BJ (cell line): Measurements from ENCODE around the gene TNFRSF8. TPM values are rescaled to one million over a fixed set of nuclear protein-coding genes. Genes with fewer than 3 reads are reported as not detected.

ENCODE experiments used
- CTCF ChIA-PET: fragments of 350-600 bp; formaldehyde crosslinking; extraction: SDS; loops from one replicate; lab custom pipeline; 2021; ENCODE audit warnings: antibody characterized with exemption, inconsistent platforms; lab: Yijun Ruan, JAX
- POLR2A ChIA-PET: fragments of 300-600 bp; sonication (Branson Sonifier 250); formaldehyde crosslinking; extraction: SDS; loops from one replicate; lab custom pipeline; 2021; ENCODE audit warnings: antibody characterized with exemption; lab: Charles Lee
- DNase-seq: peaks from one replicate; pipeline ENCODE4 v3.0.0-alpha.2; 2011; ENCODE audit warnings: low read depth
- H3K27me3 ChIP-seq: 2 replicates; pipeline ENCODE4 v1.6.0; 2011; ENCODE audit warnings: low read length; ENCODE audit not compliant: control insufficient read depth, insufficient read depth
- H3K36me3 ChIP-seq: 2 replicates; pipeline ENCODE4 v1.5.1; 2011; ENCODE audit warnings: low read length; ENCODE audit not compliant: control insufficient read depth, insufficient read depth
- H3K4me3 ChIP-seq: 2 replicates; pipeline ENCODE4 v1.5.1; 2011; ENCODE audit warnings: low read depth, mild to moderate bottlenecking, control low read depth, low read length
- CTCF ChIP-seq: IDR thresholded peaks from 2 replicates; pipeline ENCODE4 v1.5.1; 2011; ENCODE audit warnings: low read depth, mild to moderate bottlenecking, control low read depth, inconsistent platforms, low read length, moderate library complexity; ENCODE audit not compliant: insufficient read depth
- polyA plus RNA-seq: library from polyadenylated mRNA; depleted of rRNA; stranded (reverse); fragments of >200 nt; gene quantifications from 2 replicates; pipeline ENCODE4 v1.2.3, GENCODE V29; 2011

TNFRSF8 gene
- polyA plus RNA-seq, 1 experiment = not detected

GRCh38 chr1:12071892-12072291, 8.8 kb downstream of the TNFRSF8 start:
- no peaks in the 10 kb centered on the region for H3K36me3 ChIP-seq
- POLR2A ChIA-PET = no interaction called here
- CTCF ChIA-PET = interaction anchor here (0.6 kb wide), 1 partner anchor 32 kb away, joined by 3 read pairs; no protein-coding TSS in a partner anchor
- H3K27me3 ChIP-seq = no peaks in the 10 kb centered on the region; the same call in 1 of the 2 replicates
- DNase-seq = no peak
- TF ChIP-seq CTCF = no peak
- H3K4me3 ChIP-seq = no peak overlapping the region

- ChIA-PET POLR2A (no interaction called here), CTCF (no interaction called here)
- Histone ChIP-seq H3K36me3 (no peaks in the 10 kb centered on the region), H3K4me3 (no peak overlapping the region), H3K27me3 (no peaks in the 10 kb centered on the region; the same call in 1 of the 2 replicates)
- TF ChIP-seq CTCF = no peak
- no peak for DNase-seq
These were observed 9.6 kb downstream of the TNFRSF8 start for GRCh38 chr1:12072741-12073140.

GRCh38 chr1:12073796-12074195, 10.7 kb downstream of the TNFRSF8 start:
- POLR2A ChIA-PET = no interaction called here
- DNase-seq = no peak
- CTCF ChIA-PET = no interaction called here
- Histone ChIP-seq H3K27me3 (no peaks in the 10 kb centered on the region; the same call in none of the 2 replicates), H3K4me3 (no peak overlapping the region), H3K36me3 (no peaks in the 10 kb centered on the region)
- no peak for TF ChIP-seq CTCF

- ChIA-PET POLR2A (interaction anchor here (0.5 kb wide), 1 partner anchor 97 kb away, joined by 4 read pairs; no protein-coding TSS in a partner anchor), CTCF (interaction anchor here (1.1 to 1.2 kb wide), 2 partner anchors 19 to 43 kb away, joined by 3 read pairs; no protein-coding TSS in a partner anchor)
- H3K27me3 ChIP-seq = no peaks in the 10 kb centered on the region; the same call in none of the 2 replicates
- no peak for TF ChIP-seq CTCF
- peak; percentile 28 for DNase-seq
- H3K4me3 ChIP-seq = no peak overlapping the region
- H3K36me3 ChIP-seq = no peaks in the 10 kb centered on the region
These were observed 12.4 kb downstream of the TNFRSF8 start for GRCh38 chr1:12075195-12076114.

DNA sequence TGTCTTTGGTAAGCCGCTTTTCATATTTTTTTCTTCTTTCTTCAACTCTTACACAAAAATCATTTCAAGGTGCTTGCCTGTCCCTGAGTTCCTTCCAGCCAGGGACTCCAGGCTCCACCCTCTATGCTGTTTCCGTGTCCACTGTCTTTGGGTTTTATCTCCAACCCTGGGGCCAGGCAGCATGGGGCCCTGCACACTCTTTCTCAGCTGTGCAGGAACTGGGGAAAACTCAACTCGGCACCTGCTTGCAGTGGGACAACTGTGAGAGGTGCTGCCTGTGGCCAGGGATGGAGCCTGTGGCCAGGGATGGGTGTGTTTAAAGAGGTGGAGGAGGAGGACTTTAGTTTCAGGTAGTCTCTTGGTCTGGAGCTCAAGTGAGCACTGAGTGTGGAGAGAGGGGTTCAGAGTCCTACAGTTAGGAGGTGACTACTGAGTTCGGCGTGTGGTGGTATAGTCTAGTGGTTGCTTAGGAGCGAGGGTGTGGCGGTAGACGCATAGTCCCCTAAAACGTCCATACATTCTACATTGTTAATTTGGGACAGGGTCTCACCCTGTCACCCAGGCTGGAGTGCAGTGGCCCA, 13.4 kb downstream of the TNFRSF8 start:
- Histone ChIP-seq H3K4me3 (no peak overlapping the region), H3K36me3 (no peaks in the 10 kb centered on the region), H3K27me3 (no peaks in the 10 kb centered on the region; the same call in none of the 2 replicates)
- ChIA-PET POLR2A (no interaction called here), CTCF (interaction anchor here (1.2 kb wide), 1 partner anchor 18 kb away, joined by 3 read pairs; no protein-coding TSS in a partner anchor)
- no peak for TF ChIP-seq CTCF
- DNase-seq = no peak
